ENCODE data around the gene PTPRM.

DNA sequence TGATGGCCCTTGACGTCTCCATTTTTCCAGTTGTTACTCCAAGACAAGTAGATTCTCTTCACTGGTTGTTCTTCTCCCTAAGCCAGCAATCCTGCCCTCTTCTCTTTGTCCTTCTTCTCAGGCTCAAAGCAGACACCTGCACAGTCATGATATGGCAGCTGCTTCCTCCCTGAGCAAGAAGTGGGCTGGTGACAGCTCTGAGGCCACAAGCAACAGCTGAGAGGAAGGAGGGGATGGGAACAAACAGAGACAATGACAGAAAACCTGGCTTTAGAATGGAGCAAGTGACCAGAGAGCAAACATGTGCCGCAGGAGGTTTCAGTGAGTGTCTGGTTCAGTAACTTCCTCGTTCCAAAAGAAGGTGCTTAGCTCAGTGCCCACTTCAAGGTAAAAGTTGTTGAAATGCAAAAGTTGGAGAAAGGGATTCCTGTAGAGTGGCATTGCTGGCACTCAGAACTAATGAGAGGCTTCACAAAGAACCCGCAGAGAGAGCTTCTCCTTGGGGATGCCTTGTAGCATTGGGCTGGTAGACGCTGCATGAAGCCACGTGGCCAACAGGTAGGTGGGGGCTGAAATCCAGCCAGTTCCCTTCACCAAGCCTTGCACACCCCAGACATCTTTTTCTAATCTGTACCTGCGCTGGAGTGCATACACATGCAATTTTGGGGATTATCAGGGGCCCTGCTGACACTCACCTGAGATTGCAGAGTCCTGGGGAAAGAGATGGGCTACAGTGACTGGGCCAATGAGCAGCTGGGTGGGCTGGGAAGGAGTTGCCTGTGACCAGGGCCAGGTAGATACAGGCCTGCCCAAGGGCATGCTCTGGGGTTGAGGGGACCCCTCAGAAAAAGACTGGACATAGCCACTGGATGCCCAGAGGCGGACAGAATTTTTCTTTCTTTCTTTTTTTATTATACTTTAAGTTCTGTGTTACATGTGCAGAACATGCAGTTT, 888.8 kb downstream of the PTPRM start:
- TF ChIP-seq CTCF (IDR thresholded peaks at IDR 0.05; ENCODE audit: low read length) = no peak
- no peak for TF ChIP-seq EZH2 (optimal IDR thresholded peaks at IDR 0.05; ENCODE audit: low read depth, low read length)
